ENCODE data around the gene ZSWIM9. TPM values are rescaled to one million over a fixed set of nuclear protein-coding genes. Genes with fewer than 3 reads are reported as not detected.

The ZSWIM9 gene
- total RNA-seq (2022; extraction: Qiagen RNA extraction; ENCODE audit: low read depth): 5.7 to 8.5 TPM (median 7.5 TPM) in 5 replicates

DNA sequence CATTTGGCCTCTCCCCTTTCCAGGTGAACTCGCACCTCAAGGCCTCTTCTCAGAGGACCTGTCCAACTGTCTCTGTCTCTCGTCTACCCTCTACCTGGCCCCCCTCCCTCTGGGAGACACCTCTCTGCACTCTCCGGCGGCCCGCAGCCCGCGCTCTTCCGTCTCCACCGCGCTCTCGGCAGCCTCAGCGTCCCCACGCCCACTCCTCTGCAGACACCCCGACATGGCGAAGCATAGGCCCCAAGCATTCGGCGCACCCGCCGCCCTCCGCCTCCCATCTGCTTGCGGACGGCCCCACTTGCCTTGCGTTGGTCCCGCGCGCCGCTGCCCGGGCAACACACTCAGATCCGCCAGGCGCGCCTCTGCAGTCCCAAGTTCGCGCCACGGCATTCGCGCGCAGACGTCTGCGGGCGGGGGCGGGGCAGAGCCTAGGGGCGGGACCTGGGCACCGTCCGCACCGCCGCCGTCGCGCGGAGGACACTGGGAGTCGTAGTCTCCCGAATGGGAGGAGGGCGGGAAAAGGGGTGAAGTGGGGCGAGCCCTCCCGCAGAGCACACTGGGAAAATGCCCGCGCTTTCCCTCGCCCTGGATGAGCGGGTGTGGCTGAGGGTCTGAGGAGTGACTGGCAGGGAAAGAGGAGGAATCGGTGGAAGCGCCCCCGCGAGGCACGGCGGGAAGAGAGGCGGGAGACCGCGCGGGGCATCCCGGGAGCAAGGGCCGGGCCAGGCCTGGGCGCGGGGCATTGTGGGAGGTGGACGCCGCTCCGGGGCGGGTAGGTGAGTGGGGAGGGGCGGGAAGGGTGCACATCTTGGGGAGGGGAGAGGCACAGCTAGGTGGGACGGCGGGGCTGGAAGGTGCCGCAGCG lies at the start of gene ZSWIM9, which contains the start of gene LIG1:
Gene ZSWIM9, plus strand, starts transcription at position 742 of the 865 bp plus-strand sequence. CDS start 1,123 bp downstream, outside the sequence.
Gene LIG1, minus strand, starts transcription at position 406 of the 865 bp plus-strand sequence. CDS start 4,778 bp downstream, outside the sequence.

Other genes with a start within 250 kb of the ZSWIM9 start
- gene BSPH1, start 178.5 kb upstream of the ZSWIM9 start, total RNA-seq (2022; extraction: Qiagen RNA extraction; ENCODE audit: low read depth): not detected in 5 replicates
- not detected in 5 replicates for gene ELSPBP1, start 176.0 kb upstream of the ZSWIM9 start, total RNA-seq (2022; extraction: Qiagen RNA extraction; ENCODE audit: low read depth)
- not detected in 5 replicates for gene CABP5, start 126.6 kb upstream of the ZSWIM9 start, total RNA-seq (2022; extraction: Qiagen RNA extraction; ENCODE audit: low read depth)
- 9.5 to 15.0 TPM (median 11.2 TPM) in 5 replicates for gene PLA2G4C, start 59.9 kb upstream of the ZSWIM9 start, total RNA-seq (2022; extraction: Qiagen RNA extraction; ENCODE audit: low read depth)
- gene LIG1, start 336 bp upstream of the ZSWIM9 start, total RNA-seq (2022; extraction: Qiagen RNA extraction; ENCODE audit: low read depth): 56.1 to 67.2 TPM (median 66.0 TPM) in 5 replicates
- 17.0 to 21.3 TPM (median 18.9 TPM) in 5 replicates for gene CARD8, start 85.2 kb downstream of the ZSWIM9 start, total RNA-seq (2022; extraction: Qiagen RNA extraction; ENCODE audit: low read depth)
- gene ZNF114, start 99.4 kb downstream of the ZSWIM9 start, total RNA-seq (2022; extraction: Qiagen RNA extraction; ENCODE audit: low read depth): 4.3 to 6.8 TPM (median 5.3 TPM) in 5 replicates
- 462 to 509 TPM (median 474 TPM) in 5 replicates for gene EMP3, start 154.9 kb downstream of the ZSWIM9 start, total RNA-seq (2022; extraction: Qiagen RNA extraction; ENCODE audit: low read depth)
- 3.1 to 5.4 TPM (median 4.7 TPM) in 5 replicates for gene TMEM143, start 193.3 kb downstream of the ZSWIM9 start, total RNA-seq (2022; extraction: Qiagen RNA extraction; ENCODE audit: low read depth)
- gene SYNGR4, start 193.7 kb downstream of the ZSWIM9 start, total RNA-seq (2022; extraction: Qiagen RNA extraction; ENCODE audit: low read depth): 2.2 to 4.0 TPM (median 3.3 TPM) in 5 replicates
- gene KDELR1, start 220.9 kb downstream of the ZSWIM9 start, total RNA-seq (2022; extraction: Qiagen RNA extraction; ENCODE audit: low read depth): 379 to 446 TPM (median 415 TPM) in 5 replicates
- 7.2 to 10.9 TPM (median 9.5 TPM) in 5 replicates for gene GRIN2D, start 223.0 kb downstream of the ZSWIM9 start, total RNA-seq (2022; extraction: Qiagen RNA extraction; ENCODE audit: low read depth)

Measured in A549 treated with CpdA at 1 μM for 4 hours (cell line).